CD4-positive, CD25-positive, alpha-beta regulatory T cell (primary cell): ENCODE results near the gene CPNE9. TPM values are rescaled to one million over a fixed set of nuclear protein-coding genes. Genes with fewer than 3 reads are reported as not detected.

Experiments used
- ATAC-seq, 2 donors: fragments of 150-1000 bp; cut with Tn5 transposase; one replicate each; pipeline ENCODE4 v1.10.0; 2021; ENCODE audit warnings: low read depth in 2 of 2, moderate number of reproducible peaks in 2 of 2, moderate library complexity in 1 of 2
- DNase-seq, 3 donors: peaks; one replicate each; pipeline versions ENCODE4 v3.0.0 to v3.0.0-alpha.2; 2012 to 2022; ENCODE audit warnings: mixed read lengths in 1 of 3
- H3K27ac ChIP-seq: one replicate; pipeline ENCODE4 v1.7.0; 2013; ENCODE audit warnings: mild to moderate bottlenecking, low read length; ENCODE audit not compliant: insufficient read depth, poor library complexity, severe bottlenecking
- H3K27me3 ChIP-seq: one replicate; pipeline ENCODE4 v1.7.0; 2013; ENCODE audit warnings: low read length; ENCODE audit not compliant: control insufficient read depth, insufficient read depth
- H3K36me3 ChIP-seq: one replicate; pipeline ENCODE4 v1.7.0; 2013; ENCODE audit warnings: mild to moderate bottlenecking, low read length, moderate library complexity; ENCODE audit not compliant: control insufficient read depth, insufficient read depth
- H3K4me1 ChIP-seq: 2 replicates; pipeline ENCODE4 v1.7.0; 2013; ENCODE audit warnings: mild to moderate bottlenecking, low read length; ENCODE audit not compliant: insufficient read depth, control insufficient read depth, poor library complexity, severe bottlenecking
- H3K4me3 ChIP-seq: one replicate; pipeline ENCODE4 v1.7.0; 2013; ENCODE audit warnings: low read depth, mild to moderate bottlenecking, low read length, moderate library complexity
- H3K9me3 ChIP-seq, 2 experiments: 1 replicate in 1 of 2; 2 replicates in 1 of 2; pipeline ENCODE4 v1.7.0; 2013; ENCODE audit warnings: low read length in 2 of 2, mild to moderate bottlenecking in 1 of 2, moderate library complexity in 1 of 2; ENCODE audit not compliant: control insufficient read depth in 2 of 2
- H3K27ac Mint-ChIP-seq, 3 donors: one replicate each; pipeline ENCODE4 v1.8.0; 2020 to 2022; ENCODE audit warnings: mild to moderate bottlenecking in 3 of 3, mixed read lengths in 3 of 3, moderate library complexity in 2 of 3
- H3K27me3 Mint-ChIP-seq: one replicate; pipeline ENCODE4 v1.8.0; 2022; ENCODE audit warnings: mild to moderate bottlenecking, mixed read lengths
- H3K36me3 Mint-ChIP-seq: one replicate; pipeline ENCODE4 v1.8.0; 2020; ENCODE audit warnings: mixed read lengths
- H3K4me1 Mint-ChIP-seq, 4 donors: one replicate each; pipeline ENCODE4 v1.8.0; 2020 to 2022; ENCODE audit warnings: mixed read lengths in 4 of 4, mild to moderate bottlenecking in 1 of 4
- H3K4me3 Mint-ChIP-seq, 4 donors: one replicate each; pipeline ENCODE4 v1.8.0; 2020 to 2022; ENCODE audit warnings: mild to moderate bottlenecking in 4 of 4, mixed read lengths in 4 of 4, moderate library complexity in 3 of 4
- H3K9me3 Mint-ChIP-seq, 7 donors: one replicate each; pipeline ENCODE4 v1.8.0; 2020 to 2022; ENCODE audit warnings: mixed read lengths in 7 of 7, mild to moderate bottlenecking in 3 of 7, moderate library complexity in 2 of 7
- polyA plus RNA-seq, 4 donors: library from polyadenylated mRNA; unstranded; fragments of 300-500 nt; fragmentation: Illumina TruSeq; gene quantifications; one replicate each; pipeline ENCODE4 v1.2.3, GENCODE V29; 2021
- total RNA-seq: library from RNA; stranded (reverse); gene quantifications from one replicate; pipeline ENCODE4 v1.2.3, GENCODE V29; 2022

The CPNE9 gene
- total and polyA plus RNA-seq, 5 donors from 2014 or later, result not detected

- Mint-ChIP-seq H3K9me3 (no peaks in the 10 kb centered on the region), H3K27ac (no peak overlapping the region), H3K4me1 (peaks cover 0 to 8% (median 2%) of the 10 kb centered on the region in 4 donors), H3K36me3 (peaks cover 52% of the 10 kb centered on the region), H3K4me3 (no peak overlapping the region), H3K27me3 (no peaks in the 10 kb centered on the region)
- Histone ChIP-seq H3K27me3 (no peaks in the 10 kb centered on the region), H3K9me3 (no peaks in the 10 kb centered on the region), H3K36me3 (peaks cover 89% of the 10 kb centered on the region), H3K27ac (no peak overlapping the region), H3K4me3 (no peak overlapping the region), H3K4me1 (no peaks in the 10 kb centered on the region)
- DNase-seq (no peak), ATAC-seq (no peak)
Observed at GRCh38 chr3:9743548-9743947, 39.9 kb downstream of the CPNE9 start.

- H3K4me1 ChIP-seq, result peaks cover 2% of the 10 kb centered on the region
- H3K9me3 Mint-ChIP-seq, result no peaks in the 10 kb centered on the region
- H3K4me3 ChIP-seq, result no peak overlapping the region
- H3K27ac Mint-ChIP-seq, result no peak overlapping the region
- H3K9me3 ChIP-seq, result no peaks in the 10 kb centered on the region
- H3K36me3 ChIP-seq, result peaks cover 83% of the 10 kb centered on the region
- H3K36me3 Mint-ChIP-seq, result peaks cover 46% of the 10 kb centered on the region
- H3K4me3 Mint-ChIP-seq, result no peak overlapping the region
- H3K27me3 ChIP-seq, result no peaks in the 10 kb centered on the region
- H3K27me3 Mint-ChIP-seq, result no peaks in the 10 kb centered on the region
- peaks cover 0 to 10% (median 3%) of the 10 kb centered on the region in 4 donors for H3K4me1 Mint-ChIP-seq
- H3K27ac ChIP-seq, result no peak overlapping the region
- no peak for ATAC-seq
- no peak for DNase-seq
Observed at GRCh38 chr3:9744162-9744561, 40.5 kb downstream of the CPNE9 start.

GRCh38 chr3:9745521-9745920, 41.9 kb downstream of the CPNE9 start:
- Histone ChIP-seq H3K4me3 (no peak overlapping the region), H3K9me3 (no peaks in the 10 kb centered on the region), H3K36me3 (peaks cover 69% of the 10 kb centered on the region), H3K27ac (no peak overlapping the region), H3K4me1 (peaks cover 10% of the 10 kb centered on the region), H3K27me3 (no peaks in the 10 kb centered on the region)
- Mint-ChIP-seq H3K4me3 (no peak overlapping the region), H3K36me3 (peaks cover 40% of the 10 kb centered on the region), H3K27me3 (no peaks in the 10 kb centered on the region), H3K4me1 (peaks cover 3 to 17% (median 10%) of the 10 kb centered on the region in 4 donors), H3K9me3 (no peaks in the 10 kb centered on the region), H3K27ac (no peak overlapping the region)
- no peak for DNase-seq
- no peak for ATAC-seq

DNA sequence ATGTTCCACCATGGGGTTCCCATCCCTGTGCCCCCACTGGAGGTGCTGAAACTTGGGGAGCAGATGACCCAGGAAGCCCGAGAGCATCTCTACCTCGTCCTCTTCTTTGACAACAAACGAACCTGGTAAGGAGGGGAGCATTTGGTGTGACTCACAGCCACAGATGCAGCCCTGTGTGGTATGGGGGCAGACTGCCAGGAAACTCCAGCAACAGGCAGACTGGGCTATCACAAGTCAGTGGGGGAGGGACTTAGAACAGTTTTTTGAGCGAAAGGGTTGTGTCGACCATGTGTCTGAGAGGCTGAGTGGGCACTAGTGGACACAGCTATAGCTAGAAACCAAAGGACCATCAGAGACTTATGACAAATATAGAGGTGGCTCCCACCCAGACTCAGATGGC, 42.7 kb downstream of the CPNE9 start:
- peaks cover 38% of the 10 kb centered on the region for H3K36me3 Mint-ChIP-seq
- peak overlapping the region in 2 of 4 donors; percentile 4 to 39 for H3K4me3 Mint-ChIP-seq
- peaks cover 62% of the 10 kb centered on the region for H3K36me3 ChIP-seq
- peaks cover 19% of the 10 kb centered on the region for H3K4me1 ChIP-seq
- no peaks in the 10 kb centered on the region for H3K9me3 Mint-ChIP-seq
- no peak overlapping the region for H3K27ac ChIP-seq
- H3K4me3 ChIP-seq, result no peak overlapping the region
- H3K27ac Mint-ChIP-seq, result peak overlapping the region in 1 of 3 donors; percentile 32
- no peaks in the 10 kb centered on the region for H3K27me3 ChIP-seq
- DNase-seq, result no peak
- H3K27me3 Mint-ChIP-seq, result no peaks in the 10 kb centered on the region
- ATAC-seq, result no peak
- H3K4me1 Mint-ChIP-seq, result peaks cover 7 to 25% (median 16%) of the 10 kb centered on the region in 4 donors
- H3K9me3 ChIP-seq, result no peaks in the 10 kb centered on the region

DNA sequence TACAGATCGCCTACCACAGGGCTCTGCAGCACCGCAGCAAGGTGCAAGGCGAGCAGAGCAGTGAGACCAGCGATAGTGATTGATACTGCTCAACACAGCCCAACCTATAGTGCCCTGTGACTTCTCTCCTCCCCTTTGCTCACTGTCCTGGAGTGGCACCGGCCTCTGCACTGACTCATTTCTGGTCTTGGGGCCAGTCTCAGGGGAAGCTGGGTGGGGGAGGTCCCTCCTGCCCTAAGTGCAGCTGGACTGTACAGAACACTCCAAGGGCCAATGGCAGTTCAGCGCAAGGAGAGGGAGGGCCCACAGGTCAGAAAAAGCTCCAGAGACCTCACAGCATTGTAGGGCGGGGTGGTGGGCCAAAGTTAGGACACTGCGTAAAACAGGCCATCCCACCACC, 43.6 kb downstream of the CPNE9 start:
- peak overlapping the region in 2 of 4 donors; percentile 43 to 88 for H3K4me3 Mint-ChIP-seq
- ATAC-seq (no peak), DNase-seq (no peak)
- Histone ChIP-seq H3K36me3 (peaks cover 62% of the 10 kb centered on the region), H3K4me1 (peaks cover 27% of the 10 kb centered on the region), H3K4me3 (no peak overlapping the region), H3K27me3 (no peaks in the 10 kb centered on the region), H3K27ac (no peak overlapping the region), H3K9me3 (no peaks in the 10 kb centered on the region)
- no peaks in the 10 kb centered on the region for H3K9me3 Mint-ChIP-seq
- H3K27me3 Mint-ChIP-seq, result no peaks in the 10 kb centered on the region
- peaks cover 41% of the 10 kb centered on the region for H3K36me3 Mint-ChIP-seq
- H3K27ac Mint-ChIP-seq, result no peak overlapping the region
- peaks cover 7 to 35% (median 25%) of the 10 kb centered on the region in 4 donors for H3K4me1 Mint-ChIP-seq

- peak overlapping the region; percentile 29 to 99 (median 66) for H3K4me3 Mint-ChIP-seq
- H3K27ac Mint-ChIP-seq, result no peak overlapping the region
- H3K36me3 Mint-ChIP-seq, result peaks cover 41% of the 10 kb centered on the region
Observed at GRCh38 chr3:9748031-9748430, 44.4 kb downstream of the CPNE9 start.

GRCh38 chr3:9749296-9749644, 45.6 kb downstream of the CPNE9 start:
- peaks cover 32% of the 10 kb centered on the region for H3K36me3 Mint-ChIP-seq
- no peak for ATAC-seq
- H3K9me3 ChIP-seq, result no peaks in the 10 kb centered on the region
- peaks cover 7 to 45% (median 28%) of the 10 kb centered on the region in 4 donors for H3K4me1 Mint-ChIP-seq
- H3K4me3 Mint-ChIP-seq, result peak overlapping the region; percentile 88 to 99 (median 96)
- peak overlapping the region; percentile 94 to 99 (median 98) for H3K27ac Mint-ChIP-seq
- peaks cover 27% of the 10 kb centered on the region for H3K4me1 ChIP-seq
- peak overlapping the region; percentile 91 for H3K4me3 ChIP-seq
- peaks cover 49% of the 10 kb centered on the region for H3K36me3 ChIP-seq
- no peaks in the 10 kb centered on the region for H3K27me3 ChIP-seq
- no peaks in the 10 kb centered on the region for H3K9me3 Mint-ChIP-seq
- H3K27ac ChIP-seq, result peak overlapping the region; percentile 76
- H3K27me3 Mint-ChIP-seq, result no peaks in the 10 kb centered on the region
- DNase-seq, result no peak

More at GRCh38 chr3:9748031-9748430, 44.4 kb downstream of the CPNE9 start:
- H3K4me1 Mint-ChIP-seq, result peaks cover 7 to 38% (median 26%) of the 10 kb centered on the region in 4 donors
- no peak for DNase-seq
- H3K9me3 Mint-ChIP-seq, result no peaks in the 10 kb centered on the region
- H3K27me3 ChIP-seq, result no peaks in the 10 kb centered on the region
- H3K9me3 ChIP-seq, result no peaks in the 10 kb centered on the region
- peaks cover 57% of the 10 kb centered on the region for H3K36me3 ChIP-seq
- ATAC-seq, result no peak
- H3K4me3 ChIP-seq, result no peak overlapping the region
- no peaks in the 10 kb centered on the region for H3K27me3 Mint-ChIP-seq
- H3K4me1 ChIP-seq, result peaks cover 27% of the 10 kb centered on the region
- no peak overlapping the region for H3K27ac ChIP-seq
